Gastroesophageal sphincter (tissue), 2 donors: ENCODE results near the gene HPSE2.

ENCODE experiments used
- EP300 ChIP-seq: sonication (generic); formaldehyde crosslinking; IDR thresholded peaks from one replicate; pipeline ENCODE4 v1.6.1; 2017; ENCODE audit warnings: antibody characterized with exemption, mild to moderate bottlenecking
- POLR2A ChIP-seq, 2 donors: fragments of 450-650 bp; IDR thresholded peaks; one replicate each; pipeline ENCODE4 v1.6.1; 2017; ENCODE audit warnings: antibody characterized with exemption in 2 of 2, mild to moderate bottlenecking in 2 of 2, moderate library complexity in 1 of 2

DNA sequence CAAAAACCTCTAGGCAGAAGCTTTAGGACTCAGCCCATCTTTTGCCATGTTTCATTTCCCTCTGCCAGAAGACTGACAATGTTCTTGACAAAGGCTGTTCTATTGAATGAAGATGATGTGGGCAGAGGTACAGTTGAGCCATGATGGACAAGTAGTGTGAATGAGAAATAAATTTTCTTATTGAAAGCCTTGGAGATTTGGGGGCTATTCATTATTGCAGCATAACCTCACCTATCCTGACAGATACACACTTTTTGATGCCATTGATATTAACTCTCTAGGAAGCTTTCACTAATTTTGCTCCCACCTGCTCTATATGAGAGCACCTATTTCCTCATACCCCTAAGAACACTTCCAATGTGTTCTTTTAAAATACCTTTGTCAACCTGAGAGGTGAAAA lies 752.0 kb downstream of the HPSE2 start:
- TF ChIP-seq POLR2A (IDR thresholded peaks at IDR 0.05) (no peak), EP300 (no peak)
